Parathyroid adenoma (tissue), 2 donors: Measurements from ENCODE around the gene TMED1.

Experiments
- H2AFZ ChIP-seq: fragments of 300-600 bp; sonication (generic); one replicate; pipeline ENCODE4 v1.7.0; 2017; ENCODE audit warnings: antibody characterized with exemption, mild to moderate bottlenecking
- H3K27ac ChIP-seq: fragments of 300-600 bp; sonication (generic); one replicate; pipeline ENCODE4 v1.7.0; 2017
- H3K27me3 ChIP-seq: fragments of 300-600 bp; sonication (generic); one replicate; pipeline ENCODE4 v1.7.0; 2017; ENCODE audit warnings: low read length; ENCODE audit not compliant: control insufficient read depth, insufficient read depth
- H3K36me3 ChIP-seq: fragments of 300-600 bp; sonication (generic); one replicate; pipeline ENCODE4 v1.7.0; 2017; ENCODE audit warnings: low read length; ENCODE audit not compliant: control insufficient read depth, insufficient read depth
- H3K4me1 ChIP-seq: fragments of 300-600 bp; sonication (generic); one replicate; pipeline ENCODE4 v1.7.0; 2017; ENCODE audit warnings: control low read depth
- H3K4me2 ChIP-seq: fragments of 300-600 bp; sonication (generic); one replicate; pipeline ENCODE4 v1.7.0; 2017; ENCODE audit warnings: low read length
- H3K4me3 ChIP-seq: fragments of 300-600 bp; sonication (generic); one replicate; pipeline ENCODE4 v1.7.0; 2017; ENCODE audit warnings: low read depth, low read length
- H3K79me2 ChIP-seq: fragments of 300-600 bp; sonication (generic); one replicate; pipeline ENCODE4 v1.7.0; 2017; ENCODE audit warnings: control low read depth
- H3K9ac ChIP-seq: fragments of 300-600 bp; sonication (generic); one replicate; pipeline ENCODE4 v1.7.0; 2017; ENCODE audit warnings: mild to moderate bottlenecking
- H3K9me3 ChIP-seq: fragments of 300-600 bp; sonication (generic); one replicate; pipeline ENCODE4 v1.7.0; 2017; ENCODE audit warnings: low read length; ENCODE audit not compliant: control insufficient read depth
- TF ChIP-seq, protein P1 (sequence below): fragments of 300-600 bp; sonication (generic); IDR thresholded peaks from one replicate; pipeline ENCODE4 v1.7.0; 2017; ENCODE audit warnings: antibody characterized with exemption, mild to moderate bottlenecking
- donor health status: primary hyperparathyroidism.

Gene TMED1

DNA sequence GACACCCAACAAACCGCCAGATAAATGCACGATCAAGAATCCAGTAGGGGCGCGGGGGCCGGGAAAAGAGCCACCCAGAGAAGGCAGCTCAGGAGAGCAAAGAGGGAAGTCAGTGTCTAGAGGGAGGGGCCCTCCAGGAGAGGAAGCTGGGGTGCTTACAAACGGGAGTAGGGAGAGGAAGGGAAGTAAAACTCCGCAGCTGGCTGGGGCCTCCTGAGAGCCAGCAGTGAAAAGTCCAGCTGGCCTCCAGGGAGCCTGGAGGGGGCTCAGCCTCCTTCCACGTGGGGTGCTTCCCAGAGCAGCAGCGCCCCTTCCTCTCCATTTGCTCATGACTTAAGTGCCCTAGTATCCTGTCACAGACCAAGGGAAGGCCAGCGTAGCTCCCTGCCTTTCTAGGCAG is 51.8 kb downstream of the TMED1 start:
- Histone ChIP-seq H3K4me1 (no peaks in the 10 kb centered on the region), H3K36me3 (no peaks in the 10 kb centered on the region)

GRCh38 chr19:10782795-10783194 is 53.2 kb downstream of the TMED1 start:
- H3K36me3 ChIP-seq, result no peaks in the 10 kb centered on the region
- no peak overlapping the region for H3K4me2 ChIP-seq
- no peaks in the 10 kb centered on the region for H3K4me1 ChIP-seq
- H3K27me3 ChIP-seq, result no peaks in the 10 kb centered on the region
- TF ChIP-seq, protein P1, sequence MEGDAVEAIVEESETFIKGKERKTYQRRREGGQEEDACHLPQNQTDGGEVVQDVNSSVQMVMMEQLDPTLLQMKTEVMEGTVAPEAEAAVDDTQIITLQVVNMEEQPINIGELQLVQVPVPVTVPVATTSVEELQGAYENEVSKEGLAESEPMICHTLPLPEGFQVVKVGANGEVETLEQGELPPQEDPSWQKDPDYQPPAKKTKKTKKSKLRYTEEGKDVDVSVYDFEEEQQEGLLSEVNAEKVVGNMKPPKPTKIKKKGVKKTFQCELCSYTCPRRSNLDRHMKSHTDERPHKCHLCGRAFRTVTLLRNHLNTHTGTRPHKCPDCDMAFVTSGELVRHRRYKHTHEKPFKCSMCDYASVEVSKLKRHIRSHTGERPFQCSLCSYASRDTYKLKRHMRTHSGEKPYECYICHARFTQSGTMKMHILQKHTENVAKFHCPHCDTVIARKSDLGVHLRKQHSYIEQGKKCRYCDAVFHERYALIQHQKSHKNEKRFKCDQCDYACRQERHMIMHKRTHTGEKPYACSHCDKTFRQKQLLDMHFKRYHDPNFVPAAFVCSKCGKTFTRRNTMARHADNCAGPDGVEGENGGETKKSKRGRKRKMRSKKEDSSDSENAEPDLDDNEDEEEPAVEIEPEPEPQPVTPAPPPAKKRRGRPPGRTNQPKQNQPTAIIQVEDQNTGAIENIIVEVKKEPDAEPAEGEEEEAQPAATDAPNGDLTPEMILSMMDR, result no peak
- no peak overlapping the region for H2AFZ ChIP-seq
- no peak overlapping the region for H3K27ac ChIP-seq
- H3K79me2 ChIP-seq, result peaks cover 28% of the 10 kb centered on the region
- H3K4me3 ChIP-seq, result no peak overlapping the region
- H3K9ac ChIP-seq, result no peak overlapping the region
- no peaks in the 10 kb centered on the region for H3K9me3 ChIP-seq

More for the DNA sequence above, 51.8 kb downstream of the TMED1 start:
- H3K27me3 ChIP-seq, result no peaks in the 10 kb centered on the region
- H3K9ac ChIP-seq, result no peak overlapping the region
- no peaks in the 10 kb centered on the region for H3K9me3 ChIP-seq
- no peak overlapping the region for H3K4me3 ChIP-seq
- H3K27ac ChIP-seq, result no peak overlapping the region
- peaks cover 36% of the 10 kb centered on the region for H3K79me2 ChIP-seq
- TF ChIP-seq, protein P1, result no peak
- no peak overlapping the region for H2AFZ ChIP-seq
- H3K4me2 ChIP-seq, result no peak overlapping the region
